ENCODE results near the gene NUP93. TPM values are rescaled to one million over a fixed set of nuclear protein-coding genes. Genes with fewer than 3 reads are reported as not detected.
"Not testable (repeated sequence)": the region's sequence is repeated elsewhere in the genome, so short reads cannot be mapped to it uniquely, and the experiment has no call there.

Gene NUP93
- total RNA-seq, 1 experiment from 2014 or later: 165 TPM

GRCh38 chr16:56716761-56717160, 13.2 kb upstream of the NUP93 start:
- Histone ChIP-seq H2BK15ac (ENCODE audit: low read depth, low read length) (no peak overlapping the region), H3K79me1 (ENCODE audit: insufficient read depth, low read depth, low read length, poor library complexity, severe bottlenecking) (no peaks in the 10 kb centered on the region), H3K4me2 (ENCODE audit: insufficient read depth, insufficient read length, low read length) (no peak overlapping the region), H3K9me3 (ENCODE audit: control insufficient read depth, low read depth, low read length) (no peaks in the 10 kb centered on the region), H3K27ac (ENCODE audit: insufficient read length, low read depth, low read length) (no peak overlapping the region), H2BK120ac (ENCODE audit: low read depth, low read length, poor library complexity, severe bottlenecking) (no peak overlapping the region), H3K27me3 (ENCODE audit: insufficient read depth, low read length) (no peaks in the 10 kb centered on the region; the same call in 1 of the 2 replicates), H3K23me2 (ENCODE audit: insufficient read length, low read depth, low read length, poor library complexity, severe bottlenecking) (no peaks in the 10 kb centered on the region), H4K91ac (ENCODE audit: insufficient read length, low read depth, low read length) (no peak overlapping the region), H3K23ac (ENCODE audit: insufficient read length, low read depth, low read length) (no peak overlapping the region), H2AFZ (ENCODE audit: low read length) (no peak overlapping the region), H4K20me1 (ENCODE audit: control insufficient read depth, insufficient read depth, insufficient read length) (no peaks in the 10 kb centered on the region), H3T11ph (ENCODE audit: low read length) (no peak overlapping the region), H3K4ac (ENCODE audit: low read depth, low read length) (no peak overlapping the region), H2AK5ac (ENCODE audit: insufficient read length, low read length) (no peak overlapping the region), H3K18ac (ENCODE audit: insufficient read length, low read depth, low read length) (no peak overlapping the region), H3K79me2 (ENCODE audit: insufficient read depth, low read length) (no peaks in the 10 kb centered on the region), H3K9ac (ENCODE audit: extremely low read depth, insufficient read length, low read length) (no peak overlapping the region), H4K5ac (ENCODE audit: insufficient read length, low read depth, low read length) (no peak overlapping the region), H2BK5ac (ENCODE audit: insufficient read length, low read length) (no peak overlapping the region), H4K8ac (replicated peaks; ENCODE audit: insufficient read length, low read depth, low read length) (no peak overlapping the region), H3K4me1 (ENCODE audit: insufficient read depth, low read length) (no peaks in the 10 kb centered on the region), H2BK20ac (ENCODE audit: low read depth, low read length, poor library complexity, severe bottlenecking) (no peak overlapping the region), H2BK12ac (ENCODE audit: insufficient read length, low read depth, low read length) (no peak overlapping the region), H3K14ac (ENCODE audit: insufficient read depth, low read length) (no peak overlapping the region), H3K56ac (ENCODE audit: insufficient read length, low read depth, low read length) (no peak overlapping the region)
- no peak for DNase-seq
- H3K36me3 Mint-ChIP-seq (ENCODE audit: insufficient read depth in 1 of 3, low read depth in 3 of 3): no peaks in the 10 kb centered on the region
- H3K4me3 Mint-ChIP-seq: no peak overlapping the region
- H3K4me1 Mint-ChIP-seq: peaks cover 5 to 9% of the 10 kb centered on the region in 2 experiments
- peaks cover 53% of the 10 kb centered on the region for H3K27me3 Mint-ChIP-seq (ENCODE audit: low read depth)
- WGBS (ENCODE audit: extremely low coverage, insufficient read length, low lambda C conversion rate): no CpG with 5 or more reads among the region's 3 CpGs
- no peak for TF ChIP-seq CTCF (conservative IDR thresholded peaks at IDR 0.05)
- peaks cover 0 to 4% of the 10 kb centered on the region in 2 experiments; a peak in 2 of 5 replicates for H3K9me3 Mint-ChIP-seq
- no peak overlapping the region for H3K27ac Mint-ChIP-seq

- not testable (repeated sequence) for H3K36me3 Mint-ChIP-seq (ENCODE audit: insufficient read depth in 1 of 3, low read depth in 3 of 3); H3K4me3 Mint-ChIP-seq; H3K4me2 ChIP-seq (ENCODE audit: insufficient read depth, insufficient read length, low read length); H4K91ac ChIP-seq (ENCODE audit: insufficient read length, low read depth, low read length); H4K5ac ChIP-seq (ENCODE audit: insufficient read length, low read depth, low read length); H3K27ac ChIP-seq (ENCODE audit: insufficient read length, low read depth, low read length); H3K27ac Mint-ChIP-seq; H3K14ac ChIP-seq (ENCODE audit: insufficient read depth, low read length); H3T11ph ChIP-seq (ENCODE audit: low read length); DNase-seq; H3K4me1 Mint-ChIP-seq; H2BK5ac ChIP-seq (ENCODE audit: insufficient read length, low read length); H4K8ac ChIP-seq (replicated peaks; ENCODE audit: insufficient read length, low read depth, low read length); H3K18ac ChIP-seq (ENCODE audit: insufficient read length, low read depth, low read length); H3K9me3 Mint-ChIP-seq; H3K23ac ChIP-seq (ENCODE audit: insufficient read length, low read depth, low read length); H3K9ac ChIP-seq (ENCODE audit: extremely low read depth, insufficient read length, low read length); H3K27me3 ChIP-seq (ENCODE audit: insufficient read depth, low read length); H2AK5ac ChIP-seq (ENCODE audit: insufficient read length, low read length); H2BK20ac ChIP-seq (ENCODE audit: low read depth, low read length, poor library complexity, severe bottlenecking); H3K23me2 ChIP-seq (ENCODE audit: insufficient read length, low read depth, low read length, poor library complexity, severe bottlenecking); H3K56ac ChIP-seq (ENCODE audit: insufficient read length, low read depth, low read length); H3K4me1 ChIP-seq (ENCODE audit: insufficient read depth, low read length); H3K79me2 ChIP-seq (ENCODE audit: insufficient read depth, low read length); H2BK12ac ChIP-seq (ENCODE audit: insufficient read length, low read depth, low read length); H2BK120ac ChIP-seq (ENCODE audit: low read depth, low read length, poor library complexity, severe bottlenecking); H2AFZ ChIP-seq (ENCODE audit: low read length); H3K79me1 ChIP-seq (ENCODE audit: insufficient read depth, low read depth, low read length, poor library complexity, severe bottlenecking); H3K4ac ChIP-seq (ENCODE audit: low read depth, low read length); H4K20me1 ChIP-seq (ENCODE audit: control insufficient read depth, insufficient read depth, insufficient read length); H2BK15ac ChIP-seq (ENCODE audit: low read depth, low read length); H3K9me3 ChIP-seq (ENCODE audit: control insufficient read depth, low read depth, low read length)
- H3K27me3 Mint-ChIP-seq (ENCODE audit: low read depth): peaks cover 52% of the 10 kb centered on the region
- no CpG with 5 or more reads among the region's 2 CpGs for WGBS (ENCODE audit: extremely low coverage, insufficient read length, low lambda C conversion rate)
Observed at GRCh38 chr16:56717532-56717931, 12.4 kb upstream of the NUP93 start.

Measured in H9 (cell line).